CD4-positive, CD25-positive, alpha-beta regulatory T cell (primary cell): Measurements from ENCODE around the gene DDX49. TPM values are rescaled to one million over a fixed set of nuclear protein-coding genes. Genes with fewer than 3 reads are reported as not detected.
"Not testable (repeated sequence)": the region's sequence is repeated elsewhere in the genome, so short reads cannot be mapped to it uniquely, and the experiment has no call there.

Experiments
- ATAC-seq, 2 donors: fragments of 150-1000 bp; cut with Tn5 transposase; one replicate each; pipeline ENCODE4 v1.10.0; 2021; ENCODE audit warnings: low read depth in 2 of 2, moderate number of reproducible peaks in 2 of 2, moderate library complexity in 1 of 2
- DNase-seq, 3 donors: peaks; one replicate each; pipeline versions ENCODE4 v3.0.0 to v3.0.0-alpha.2; 2012 to 2022; ENCODE audit warnings: mixed read lengths in 1 of 3
- H3K27ac ChIP-seq: one replicate; pipeline ENCODE4 v1.7.0; 2013; ENCODE audit warnings: mild to moderate bottlenecking, low read length; ENCODE audit not compliant: insufficient read depth, poor library complexity, severe bottlenecking
- H3K27me3 ChIP-seq: one replicate; pipeline ENCODE4 v1.7.0; 2013; ENCODE audit warnings: low read length; ENCODE audit not compliant: control insufficient read depth, insufficient read depth
- H3K36me3 ChIP-seq: one replicate; pipeline ENCODE4 v1.7.0; 2013; ENCODE audit warnings: mild to moderate bottlenecking, low read length, moderate library complexity; ENCODE audit not compliant: control insufficient read depth, insufficient read depth
- H3K4me1 ChIP-seq: 2 replicates; pipeline ENCODE4 v1.7.0; 2013; ENCODE audit warnings: mild to moderate bottlenecking, low read length; ENCODE audit not compliant: insufficient read depth, control insufficient read depth, poor library complexity, severe bottlenecking
- H3K4me3 ChIP-seq: one replicate; pipeline ENCODE4 v1.7.0; 2013; ENCODE audit warnings: low read depth, mild to moderate bottlenecking, low read length, moderate library complexity
- H3K9me3 ChIP-seq, 2 experiments: 1 replicate in 1 of 2; 2 replicates in 1 of 2; pipeline ENCODE4 v1.7.0; 2013; ENCODE audit warnings: low read length in 2 of 2, mild to moderate bottlenecking in 1 of 2, moderate library complexity in 1 of 2; ENCODE audit not compliant: control insufficient read depth in 2 of 2
- H3K27ac Mint-ChIP-seq, 3 donors: one replicate each; pipeline ENCODE4 v1.8.0; 2020 to 2022; ENCODE audit warnings: mild to moderate bottlenecking in 3 of 3, mixed read lengths in 3 of 3, moderate library complexity in 2 of 3
- H3K27me3 Mint-ChIP-seq: one replicate; pipeline ENCODE4 v1.8.0; 2022; ENCODE audit warnings: mild to moderate bottlenecking, mixed read lengths
- H3K36me3 Mint-ChIP-seq: one replicate; pipeline ENCODE4 v1.8.0; 2020; ENCODE audit warnings: mixed read lengths
- H3K4me1 Mint-ChIP-seq, 4 donors: one replicate each; pipeline ENCODE4 v1.8.0; 2020 to 2022; ENCODE audit warnings: mixed read lengths in 4 of 4, mild to moderate bottlenecking in 1 of 4
- H3K4me3 Mint-ChIP-seq, 4 donors: one replicate each; pipeline ENCODE4 v1.8.0; 2020 to 2022; ENCODE audit warnings: mild to moderate bottlenecking in 4 of 4, mixed read lengths in 4 of 4, moderate library complexity in 3 of 4
- H3K9me3 Mint-ChIP-seq, 7 donors: one replicate each; pipeline ENCODE4 v1.8.0; 2020 to 2022; ENCODE audit warnings: mixed read lengths in 7 of 7, mild to moderate bottlenecking in 3 of 7, moderate library complexity in 2 of 7
- polyA plus RNA-seq, 4 donors: library from polyadenylated mRNA; unstranded; fragments of 300-500 nt; fragmentation: Illumina TruSeq; gene quantifications; one replicate each; pipeline ENCODE4 v1.2.3, GENCODE V29; 2021
- total RNA-seq: library from RNA; stranded (reverse); gene quantifications from one replicate; pipeline ENCODE4 v1.2.3, GENCODE V29; 2022

Gene DDX49
- total and polyA plus RNA-seq, 5 donors from 2014 or later, result 21.6 to 48.0 (median 28.9) TPM

DNA sequence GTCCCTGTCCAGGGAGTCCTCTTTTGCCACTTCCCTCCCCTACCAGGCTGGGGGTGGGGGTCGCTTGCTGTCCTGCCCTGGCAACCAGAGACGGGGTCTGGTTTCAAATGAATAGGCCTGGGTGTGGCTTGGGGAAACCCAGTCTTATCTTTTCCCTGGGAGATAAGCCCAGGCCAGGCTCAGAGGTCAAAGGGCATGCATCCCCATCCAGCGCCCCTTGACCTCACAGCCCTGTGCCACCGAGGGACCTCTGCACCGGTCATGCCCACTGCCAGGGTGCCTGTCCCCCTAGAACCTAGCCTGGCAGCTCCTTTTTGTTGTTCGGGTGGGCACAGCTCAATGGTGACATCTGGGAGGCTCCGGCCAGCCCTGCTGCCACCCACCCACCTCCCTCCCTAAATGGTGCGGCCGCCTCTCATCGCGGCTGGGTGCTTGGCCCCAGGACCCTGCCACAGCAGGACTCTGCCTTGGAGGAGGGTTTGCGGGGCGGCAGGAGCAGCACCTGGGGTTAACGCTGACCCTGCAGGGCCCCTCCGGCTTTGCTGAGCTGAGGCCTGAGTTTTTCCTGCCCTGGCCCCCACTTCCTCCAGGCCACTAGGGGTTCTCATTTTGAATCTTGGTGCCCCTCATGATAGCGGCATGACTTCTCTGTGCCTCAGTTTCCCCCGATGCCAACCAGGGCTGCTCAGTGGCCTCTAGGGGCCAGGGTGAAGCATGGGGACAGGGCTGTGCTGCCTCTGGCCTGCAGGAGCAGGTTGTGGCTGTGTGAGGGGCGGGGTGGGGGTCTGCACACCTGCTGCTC, 20.7 kb upstream of the DDX49 start:
- Histone ChIP-seq H3K4me1 (no peaks in the 10 kb centered on the region), H3K27ac (no peak overlapping the region), H3K36me3 (peaks cover 26% of the 10 kb centered on the region), H3K9me3 (no peaks in the 10 kb centered on the region), H3K27me3 (no peaks in the 10 kb centered on the region), H3K4me3 (no peak overlapping the region)
- no peaks in the 10 kb centered on the region for H3K9me3 Mint-ChIP-seq
- H3K4me1 Mint-ChIP-seq, result peaks cover 0 to 14% (median 6%) of the 10 kb centered on the region in 4 donors
- H3K36me3 Mint-ChIP-seq, result no peaks in the 10 kb centered on the region
- H3K27me3 Mint-ChIP-seq, result peaks cover 28% of the 10 kb centered on the region
- no peak overlapping the region for H3K27ac Mint-ChIP-seq
- DNase-seq (no peak), ATAC-seq (no peak)
- H3K4me3 Mint-ChIP-seq, result no peak overlapping the region

DNA sequence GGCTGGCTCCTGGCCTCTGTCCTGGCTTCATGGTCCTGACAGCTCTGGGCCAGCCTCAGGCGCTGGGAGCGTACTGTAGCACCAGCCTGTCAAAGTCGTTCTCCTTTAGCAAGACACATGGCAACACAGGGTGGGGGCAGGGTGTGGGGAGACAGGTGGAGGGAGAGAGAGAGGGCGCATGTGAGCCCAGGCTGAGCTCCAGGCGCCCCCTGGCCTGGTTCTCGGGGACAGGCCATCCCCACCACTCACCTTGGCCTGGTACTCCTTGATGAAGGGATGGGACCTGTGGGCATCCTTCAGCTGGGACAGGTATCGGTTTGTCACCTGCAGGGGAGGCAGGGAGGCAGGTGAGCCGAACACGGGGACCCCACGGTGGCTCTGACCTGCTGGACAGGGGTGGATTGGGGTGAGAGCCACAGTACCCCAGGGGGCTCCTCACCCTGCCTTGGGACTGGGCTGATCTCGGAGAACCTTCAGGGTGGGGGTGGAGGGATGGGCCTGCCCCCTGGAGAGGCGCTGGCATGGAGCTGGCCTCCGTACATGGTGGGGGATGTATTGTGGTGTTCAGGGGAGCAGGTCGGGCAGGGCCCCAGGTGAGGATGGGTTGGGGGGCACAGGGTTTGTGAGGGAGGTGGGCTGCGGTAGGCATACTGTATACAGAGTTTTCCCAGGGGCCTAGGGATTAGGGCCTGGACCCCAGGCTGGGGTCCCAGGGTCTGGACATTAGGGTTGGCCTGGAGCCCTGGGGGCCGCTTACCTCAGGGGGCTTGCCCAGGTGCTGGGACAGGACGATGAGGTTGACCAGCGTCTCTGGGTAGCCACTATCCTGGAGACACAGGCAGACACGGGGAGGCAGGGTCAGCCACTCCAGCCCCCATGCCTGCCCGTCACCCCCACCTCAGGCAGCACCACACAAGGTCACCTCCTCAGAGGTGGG, 19.6 kb upstream of the DDX49 start:
- H3K9me3 Mint-ChIP-seq, result no peaks in the 10 kb centered on the region
- H3K36me3 Mint-ChIP-seq, result no peaks in the 10 kb centered on the region
- Histone ChIP-seq H3K9me3 (no peaks in the 10 kb centered on the region), H3K27me3 (no peaks in the 10 kb centered on the region), H3K27ac (no peak overlapping the region), H3K4me1 (no peaks in the 10 kb centered on the region), H3K4me3 (no peak overlapping the region), H3K36me3 (peaks cover 28% of the 10 kb centered on the region)
- no peak overlapping the region for H3K4me3 Mint-ChIP-seq
- H3K27me3 Mint-ChIP-seq, result peaks cover 25% of the 10 kb centered on the region
- ATAC-seq (no peak), DNase-seq (no peak)
- H3K4me1 Mint-ChIP-seq, result peaks cover 0 to 14% (median 6%) of the 10 kb centered on the region in 4 donors
- no peak overlapping the region for H3K27ac Mint-ChIP-seq

DNA sequence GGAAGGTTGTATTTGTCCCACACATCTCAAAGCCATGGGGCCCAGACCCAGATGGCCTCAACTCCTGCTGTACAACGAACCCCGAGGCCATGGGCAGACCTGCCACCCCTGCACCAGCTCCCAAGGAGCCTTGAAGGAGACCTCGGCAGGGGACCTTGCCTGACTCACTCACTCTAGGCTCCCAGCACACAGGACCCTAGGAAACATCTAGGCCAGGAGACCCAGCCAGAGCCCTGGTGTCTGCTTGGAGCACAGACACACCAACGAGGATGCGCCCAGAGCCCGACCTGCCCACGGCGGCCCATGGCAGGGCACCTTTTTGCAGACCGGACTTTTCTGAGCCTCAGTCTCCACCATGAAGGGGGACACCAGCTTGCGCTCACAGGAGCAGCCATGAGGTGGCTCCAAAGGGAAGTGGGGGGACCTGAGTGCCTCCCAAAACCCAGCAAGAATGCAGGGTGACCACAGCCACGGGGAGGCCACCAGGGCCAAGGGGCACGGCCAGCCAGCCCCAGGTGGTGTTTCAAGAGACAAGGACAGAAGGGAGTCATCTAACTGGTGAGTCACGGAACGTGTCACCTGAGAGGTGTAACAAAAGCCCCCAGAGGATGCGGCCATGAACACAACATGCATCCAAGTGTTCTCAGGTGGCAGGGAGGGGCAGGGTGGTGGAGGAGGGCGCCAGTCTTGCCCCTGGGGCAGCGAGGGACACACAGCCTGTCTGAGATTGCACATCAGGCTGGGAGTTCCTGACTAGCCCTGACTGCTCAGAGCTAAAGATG, 18.6 kb upstream of the DDX49 start:
- no peak for DNase-seq
- no peak for ATAC-seq
- no peak overlapping the region for H3K27ac ChIP-seq
- no peaks in the 10 kb centered on the region for H3K27me3 ChIP-seq
- no peaks in the 10 kb centered on the region for H3K4me1 ChIP-seq
- H3K27me3 Mint-ChIP-seq, result peaks cover 21% of the 10 kb centered on the region
- H3K9me3 Mint-ChIP-seq, result no peaks in the 10 kb centered on the region
- H3K36me3 Mint-ChIP-seq, result no peaks in the 10 kb centered on the region
- H3K9me3 ChIP-seq, result no peaks in the 10 kb centered on the region
- no peak overlapping the region for H3K27ac Mint-ChIP-seq
- H3K36me3 ChIP-seq, result peaks cover 33% of the 10 kb centered on the region
- peaks cover 0 to 17% (median 6%) of the 10 kb centered on the region in 4 donors for H3K4me1 Mint-ChIP-seq
- H3K4me3 Mint-ChIP-seq, result no peak overlapping the region
- no peak overlapping the region for H3K4me3 ChIP-seq

DNA sequence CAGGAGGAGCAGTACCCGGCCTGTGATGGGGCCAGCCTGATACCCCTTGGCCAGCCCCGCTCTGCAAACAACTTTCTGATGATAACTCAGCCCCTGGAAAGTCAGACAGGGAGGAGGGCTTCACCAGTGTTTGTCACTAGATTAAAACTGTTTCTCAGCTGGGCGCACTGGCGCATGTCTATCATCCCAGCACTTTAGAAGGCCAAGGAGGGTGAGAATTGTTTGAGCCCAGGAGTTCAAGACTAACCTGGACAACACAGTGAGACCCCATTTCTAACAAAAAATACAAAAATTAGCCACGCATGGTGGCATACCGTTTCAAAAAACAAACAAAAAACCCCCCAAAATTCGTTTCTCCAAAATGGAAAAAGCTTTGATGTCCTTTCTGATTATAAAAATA, 18.0 kb upstream of the DDX49 start:
- peaks cover 18% of the 10 kb centered on the region for H3K27me3 Mint-ChIP-seq
- Histone ChIP-seq H3K36me3 (peaks cover 37% of the 10 kb centered on the region), H3K4me1 (no peaks in the 10 kb centered on the region), H3K4me3 (no peak overlapping the region), H3K27me3 (no peaks in the 10 kb centered on the region), H3K9me3 (no peaks in the 10 kb centered on the region), H3K27ac (no peak overlapping the region)
- H3K27ac Mint-ChIP-seq, result no peak overlapping the region
- no peaks in the 10 kb centered on the region for H3K9me3 Mint-ChIP-seq
- H3K4me1 Mint-ChIP-seq, result peaks cover 0 to 15% (median 6%) of the 10 kb centered on the region in 4 donors
- H3K36me3 Mint-ChIP-seq, result peaks cover 3% of the 10 kb centered on the region
- ATAC-seq, result no peak
- no peak overlapping the region for H3K4me3 Mint-ChIP-seq
- DNase-seq, result no peak

DNA sequence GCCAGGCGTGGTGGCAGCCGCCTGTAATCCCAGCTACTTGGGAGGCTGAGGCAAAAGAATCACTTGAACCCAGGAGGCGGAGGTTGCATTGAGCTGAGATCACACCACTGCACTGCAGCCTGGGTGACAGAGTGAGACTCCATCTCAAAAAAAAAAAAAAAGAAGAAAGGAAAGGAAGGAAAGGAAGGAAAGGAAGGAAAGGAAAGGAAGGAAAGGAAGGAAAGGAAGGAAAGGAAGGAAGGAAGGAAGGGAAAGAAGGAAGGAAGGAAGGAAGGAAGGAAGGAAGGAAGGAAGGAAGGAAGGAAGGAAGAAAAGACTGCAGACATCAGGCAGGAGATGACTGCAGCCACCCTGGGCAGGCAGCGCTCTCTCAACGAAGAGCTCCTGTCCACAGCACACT, 17.0 kb upstream of the DDX49 start:
- ATAC-seq, H3K36me3 Mint-ChIP-seq, H3K4me1 ChIP-seq, H3K4me3 Mint-ChIP-seq, DNase-seq, H3K27me3 ChIP-seq, H3K4me1 Mint-ChIP-seq, H3K27ac ChIP-seq, H3K27ac Mint-ChIP-seq, H3K9me3 ChIP-seq, H3K27me3 Mint-ChIP-seq, H3K9me3 Mint-ChIP-seq, H3K4me3 ChIP-seq: not testable (repeated sequence)
- H3K36me3 ChIP-seq, result peaks cover 44% of the 10 kb centered on the region

DNA sequence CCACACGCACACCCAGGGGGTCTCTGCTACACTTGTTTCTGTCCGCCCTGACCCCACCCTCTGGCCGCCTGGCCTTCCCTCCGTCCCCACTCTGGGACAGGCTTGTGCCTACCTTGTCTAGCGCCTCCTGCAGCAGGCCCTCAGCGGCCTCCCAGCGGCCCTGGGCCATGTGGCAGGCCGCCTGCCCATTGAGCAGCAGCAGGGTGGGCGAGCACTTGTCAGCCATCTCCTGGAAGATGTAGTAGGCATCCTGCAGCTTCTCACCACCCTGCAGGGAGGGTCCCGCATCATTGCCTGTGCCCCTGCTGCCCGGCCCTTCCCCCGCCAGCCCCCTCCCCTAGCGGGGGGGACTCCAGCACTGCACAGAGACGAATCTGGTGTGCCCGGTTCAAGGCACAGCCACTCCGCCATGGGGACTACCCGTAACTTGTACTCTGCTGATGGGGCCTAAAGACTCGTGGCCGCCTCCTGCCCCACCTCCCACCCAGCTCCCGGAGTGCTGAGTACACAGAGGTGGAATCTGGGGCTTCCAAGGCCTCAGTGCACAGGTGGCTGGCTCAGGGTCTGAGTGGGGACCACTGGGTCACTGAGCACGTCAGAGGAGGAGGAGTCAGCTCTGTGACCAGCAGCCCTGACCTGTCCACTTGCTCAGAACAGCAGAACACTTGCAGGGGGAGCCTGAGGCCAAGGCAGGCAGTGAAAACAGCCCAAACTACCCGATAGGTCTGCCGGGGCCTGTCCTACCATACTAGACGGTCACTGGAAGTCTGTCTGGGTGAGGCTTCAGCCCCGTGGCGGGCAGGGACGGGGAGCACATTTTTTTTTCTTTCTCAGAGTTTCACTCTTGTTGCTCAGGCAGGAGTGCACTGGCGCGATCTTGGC, 16.1 kb upstream of the DDX49 start:
- H3K36me3 ChIP-seq, result peaks cover 48% of the 10 kb centered on the region
- ATAC-seq, result no peak
- H3K36me3 Mint-ChIP-seq, result peaks cover 3% of the 10 kb centered on the region
- DNase-seq, result no peak
- no peak overlapping the region for H3K4me3 ChIP-seq
- H3K9me3 Mint-ChIP-seq, result no peaks in the 10 kb centered on the region
- H3K27me3 ChIP-seq, result no peaks in the 10 kb centered on the region
- H3K4me3 Mint-ChIP-seq, result no peak overlapping the region
- H3K27me3 Mint-ChIP-seq, result peaks cover 4% of the 10 kb centered on the region
- H3K27ac ChIP-seq, result no peak overlapping the region
- H3K4me1 Mint-ChIP-seq, result peaks cover 0 to 3% (median 0%) of the 10 kb centered on the region in 4 donors
- no peak overlapping the region for H3K27ac Mint-ChIP-seq
- no peaks in the 10 kb centered on the region for H3K9me3 ChIP-seq
- no peaks in the 10 kb centered on the region for H3K4me1 ChIP-seq
